ENCODE results near the gene CEACAM21. TPM values are rescaled to one million over a fixed set of nuclear protein-coding genes. Genes with fewer than 3 reads are reported as not detected.

Gene CEACAM21
- under 1 TPM in 2 of 4 donors, not detected in 2; 0.21 to 0.28 TPM for total RNA-seq
- under 1 TPM; 0.05 to 0.48 (median 0.20) TPM for polyA plus RNA-seq
- long read RNA-seq, donor 1, result 0 reads
- long read RNA-seq, donor 2, result 0 reads

DNA sequence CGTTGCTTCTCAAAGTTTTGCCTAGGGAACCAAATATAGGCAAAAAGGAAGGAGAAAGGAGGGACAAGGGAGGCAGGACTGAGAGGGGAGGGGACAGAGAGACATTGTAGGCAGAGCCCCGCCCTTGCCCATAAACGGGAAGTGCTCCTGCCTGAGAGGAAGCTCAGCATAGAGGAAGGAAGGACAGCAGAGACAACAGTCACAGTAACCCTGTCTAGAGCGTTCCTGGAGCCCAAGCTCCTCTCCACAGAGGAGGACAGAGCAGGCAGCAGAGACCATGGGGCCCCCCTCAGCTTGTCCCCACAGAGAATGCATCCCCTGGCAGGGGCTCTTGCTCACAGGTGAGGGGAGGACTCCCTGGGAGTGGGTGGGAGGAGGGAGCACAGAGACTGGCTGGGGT lies at the start of gene CEACAM21:
TSS of gene CEACAM21 (plus strand) at position 169 of the 400 bp plus-strand sequence. CDS start at position 278, 109 bp downstream.
- DNase-seq, result peak; percentile 41 to 64
- no peaks in the 10 kb centered on the region for H3K4me1 ChIP-seq
- intact Hi-C loops (cut with DNase I), result no loop called here
- no peaks in the 10 kb centered on the region for H3K36me3 ChIP-seq (ENCODE audit: insufficient read depth in 1 of 2, low read depth in 1 of 2)
- no peak within 1 kb of the TSS for H3K4me3 ChIP-seq
- H3K9me3 ChIP-seq, result no peaks in the 10 kb centered on the region
- ATAC-seq, result peak in 2 of 4 donors; percentile 40 to 52
- TF ChIP-seq, protein P1, sequence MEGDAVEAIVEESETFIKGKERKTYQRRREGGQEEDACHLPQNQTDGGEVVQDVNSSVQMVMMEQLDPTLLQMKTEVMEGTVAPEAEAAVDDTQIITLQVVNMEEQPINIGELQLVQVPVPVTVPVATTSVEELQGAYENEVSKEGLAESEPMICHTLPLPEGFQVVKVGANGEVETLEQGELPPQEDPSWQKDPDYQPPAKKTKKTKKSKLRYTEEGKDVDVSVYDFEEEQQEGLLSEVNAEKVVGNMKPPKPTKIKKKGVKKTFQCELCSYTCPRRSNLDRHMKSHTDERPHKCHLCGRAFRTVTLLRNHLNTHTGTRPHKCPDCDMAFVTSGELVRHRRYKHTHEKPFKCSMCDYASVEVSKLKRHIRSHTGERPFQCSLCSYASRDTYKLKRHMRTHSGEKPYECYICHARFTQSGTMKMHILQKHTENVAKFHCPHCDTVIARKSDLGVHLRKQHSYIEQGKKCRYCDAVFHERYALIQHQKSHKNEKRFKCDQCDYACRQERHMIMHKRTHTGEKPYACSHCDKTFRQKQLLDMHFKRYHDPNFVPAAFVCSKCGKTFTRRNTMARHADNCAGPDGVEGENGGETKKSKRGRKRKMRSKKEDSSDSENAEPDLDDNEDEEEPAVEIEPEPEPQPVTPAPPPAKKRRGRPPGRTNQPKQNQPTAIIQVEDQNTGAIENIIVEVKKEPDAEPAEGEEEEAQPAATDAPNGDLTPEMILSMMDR (IDR thresholded peaks at IDR 0.05), result no peak
- H3K27ac ChIP-seq, result no peak within 1 kb of the TSS
- H3K27me3 ChIP-seq (ENCODE audit: insufficient read depth in 3 of 3, low read length in 2 of 3), result peaks cover 0 to 6% (median 1%) of the 10 kb centered on the region in 3 donors
- WGBS, 3 donors, result 25 to 27% (median 27%) methylated on average over 4 of the region's 4 CpGs

DNA sequence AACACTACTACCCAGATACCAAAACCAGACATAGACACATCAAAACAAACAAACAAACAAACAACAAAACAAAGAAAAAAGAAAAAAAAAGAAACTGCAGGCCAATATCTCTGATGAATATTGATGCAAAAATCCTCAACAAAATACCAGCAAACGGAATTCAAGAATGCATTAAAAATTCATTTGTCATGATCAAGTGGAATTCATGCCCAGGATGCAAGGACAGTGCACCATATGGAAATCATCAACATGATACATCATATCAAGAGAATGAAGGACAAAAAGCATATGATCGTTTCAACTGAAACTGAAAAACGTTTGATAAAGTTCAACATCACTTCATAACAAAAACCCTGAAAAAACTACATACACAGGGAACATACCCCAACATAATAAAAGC lies 48.9 kb upstream of the CEACAM21 start:
- no peak overlapping the region for H3K27ac ChIP-seq

DNA sequence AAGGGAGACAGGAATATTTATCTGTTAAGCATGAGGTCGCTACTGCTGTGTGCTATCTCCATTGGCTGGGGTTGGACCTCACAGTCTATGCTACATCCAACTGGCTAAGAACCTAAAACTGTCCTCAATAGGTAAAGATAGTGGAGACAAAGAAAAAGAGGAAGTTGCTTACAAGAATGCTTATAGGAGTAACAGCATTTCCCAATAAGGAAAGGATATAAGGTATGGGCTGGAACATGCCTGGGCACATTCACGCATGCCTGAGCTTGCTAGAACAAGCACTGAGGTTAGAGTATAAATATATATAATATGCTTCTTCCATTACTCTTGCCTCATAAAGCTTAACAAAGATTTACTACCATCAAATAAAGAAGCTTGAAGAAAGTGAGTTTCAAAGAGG lies 47.9 kb upstream of the CEACAM21 start:
- TF ChIP-seq, protein P1 (IDR thresholded peaks at IDR 0.05), result no peak
- peaks cover 0 to 26% (median 2%) of the 10 kb centered on the region in 3 donors for H3K27me3 ChIP-seq (ENCODE audit: insufficient read depth in 3 of 3, low read length in 2 of 3)
- H3K9me3 ChIP-seq, result peaks cover 4% of the 10 kb centered on the region
- peaks cover 5% of the 10 kb centered on the region for H3K4me1 ChIP-seq
- H3K36me3 ChIP-seq (ENCODE audit: insufficient read depth in 1 of 2, low read depth in 1 of 2), result no peaks in the 10 kb centered on the region
- intact Hi-C loops (cut with DNase I), result no loop called here
- no peak overlapping the region for H3K4me3 ChIP-seq
- ATAC-seq (no peak), DNase-seq (no peak)
- WGBS, 3 donors, result 69 to 79% (median 72%) methylated on average over 2 of the region's 2 CpGs
- H3K27ac ChIP-seq, result no peak overlapping the region

More for the DNA sequence above, 48.9 kb upstream of the CEACAM21 start:
- Histone ChIP-seq H3K4me1 (peaks cover 3% of the 10 kb centered on the region), H3K9me3 (peaks cover 4% of the 10 kb centered on the region), H3K27me3 (ENCODE audit: insufficient read depth in 3 of 3, low read length in 2 of 3) (peaks cover 0 to 36% (median 4%) of the 10 kb centered on the region in 3 donors), H3K36me3 (ENCODE audit: insufficient read depth in 1 of 2, low read depth in 1 of 2) (no peaks in the 10 kb centered on the region), H3K4me3 (no peak overlapping the region)
- TF ChIP-seq, protein P1 (IDR thresholded peaks at IDR 0.05), result no peak
- intact Hi-C loops (cut with DNase I), result no loop called here
- ATAC-seq, result no peak
- WGBS, 3 donors, result 25 to 34% (median 29%) methylated on average over 3 of the region's 3 CpGs
- no peak for DNase-seq

DNA sequence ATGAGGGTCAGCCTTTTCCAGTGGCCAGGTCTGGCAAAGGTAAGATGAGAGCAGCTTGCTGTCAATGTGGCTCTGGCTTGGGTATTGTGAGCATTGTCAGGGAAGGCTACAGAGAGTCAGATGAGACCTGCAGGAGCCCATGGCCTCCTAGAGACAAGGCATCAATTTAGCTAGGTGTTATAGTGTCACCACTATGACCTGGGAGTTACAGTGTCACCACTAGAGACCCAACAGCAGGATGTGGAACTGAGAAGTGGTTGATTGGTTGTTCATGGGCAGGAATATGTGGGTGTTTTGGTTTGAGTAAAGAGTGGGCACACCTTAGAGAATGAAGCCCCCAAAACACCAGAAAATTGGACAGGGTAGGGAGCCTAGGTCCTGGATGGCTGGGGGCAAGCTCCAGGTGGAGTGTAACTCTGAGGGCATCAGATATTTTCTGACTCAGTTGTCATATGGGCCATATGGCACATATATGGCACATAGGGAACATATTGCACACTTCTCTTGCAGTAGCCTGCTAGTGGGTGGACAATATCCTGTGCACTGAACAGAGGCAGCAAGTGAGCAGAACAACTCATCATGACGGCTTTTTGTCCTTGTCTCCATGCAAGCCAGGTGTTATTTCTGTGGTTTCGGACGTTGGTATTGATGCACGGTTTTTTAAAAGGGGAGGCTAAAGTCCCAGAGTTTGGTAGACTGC lies 46.3 kb upstream of the CEACAM21 start:
- DNase-seq, result no peak
- ATAC-seq, result no peak
- peaks cover 5% of the 10 kb centered on the region for H3K4me1 ChIP-seq
- intact Hi-C loops (cut with DNase I), result no loop called here
- peaks cover 0 to 14% (median 0%) of the 10 kb centered on the region in 3 donors for H3K27me3 ChIP-seq (ENCODE audit: insufficient read depth in 3 of 3, low read length in 2 of 3)
- H3K27ac ChIP-seq, result no peak overlapping the region
- no peaks in the 10 kb centered on the region for H3K36me3 ChIP-seq (ENCODE audit: insufficient read depth in 1 of 2, low read depth in 1 of 2)
- peaks cover 4% of the 10 kb centered on the region for H3K9me3 ChIP-seq
- no peak overlapping the region for H3K4me3 ChIP-seq
- TF ChIP-seq, protein P1 (IDR thresholded peaks at IDR 0.05), result no peak
- WGBS, 3 donors, result 80 to 94% (median 86%) methylated on average over 4 of the region's 4 CpGs
